Measurements from ENCODE around the gene RASGEF1C.

The RASGEF1C gene

GRCh38 chr5:180187767-180188166 lies 21.2 kb downstream of the RASGEF1C start:
- TF ChIP-seq FOXP2 (optimal IDR thresholded peaks at IDR 0.05; ENCODE audit: borderline replicate concordance, extremely low read depth, extremely low read length, insufficient read depth) (no peak), SIN3A (IDR thresholded peaks at IDR 0.05; ENCODE audit: borderline replicate concordance, insufficient read depth, low read length) (no peak), POLR2AphosphoS5 (IDR thresholded peaks at IDR 0.05; ENCODE audit: low read depth, low read length) (no peak), REST (IDR thresholded peaks at IDR 0.05; ENCODE audit: insufficient read depth in 1 of 2, low read depth in 2 of 2, low read length in 2 of 2) (no peak), TAF1 (IDR thresholded peaks at IDR 0.05; ENCODE audit: borderline replicate concordance, insufficient read depth, low read length) (no peak)

- TF ChIP-seq FOXP2 (optimal IDR thresholded peaks at IDR 0.05; ENCODE audit: borderline replicate concordance, extremely low read depth, extremely low read length, insufficient read depth) = no peak
- TF ChIP-seq SIN3A (IDR thresholded peaks at IDR 0.05; ENCODE audit: borderline replicate concordance, insufficient read depth, low read length) = no peak
- no peak for TF ChIP-seq REST (IDR thresholded peaks at IDR 0.05; ENCODE audit: insufficient read depth in 1 of 2, low read depth in 2 of 2, low read length in 2 of 2)
- no peak for TF ChIP-seq POLR2AphosphoS5 (IDR thresholded peaks at IDR 0.05; ENCODE audit: low read depth, low read length)
- TF ChIP-seq TAF1 (IDR thresholded peaks at IDR 0.05; ENCODE audit: borderline replicate concordance, insufficient read depth, low read length) = no peak
Observed at GRCh38 chr5:180180846-180181245, 28.2 kb downstream of the RASGEF1C start.

- TF ChIP-seq SIN3A (IDR thresholded peaks at IDR 0.05; ENCODE audit: borderline replicate concordance, insufficient read depth, low read length) = no peak
- no peak for TF ChIP-seq POLR2AphosphoS5 (IDR thresholded peaks at IDR 0.05; ENCODE audit: low read depth, low read length)
- no peak for TF ChIP-seq TAF1 (IDR thresholded peaks at IDR 0.05; ENCODE audit: borderline replicate concordance, insufficient read depth, low read length)
- no peak for TF ChIP-seq REST (IDR thresholded peaks at IDR 0.05; ENCODE audit: insufficient read depth in 1 of 2, low read depth in 2 of 2, low read length in 2 of 2)
- no peak for TF ChIP-seq FOXP2 (optimal IDR thresholded peaks at IDR 0.05; ENCODE audit: borderline replicate concordance, extremely low read depth, extremely low read length, insufficient read depth)
Observed at GRCh38 chr5:180180421-180180820, 28.6 kb downstream of the RASGEF1C start.

- TF ChIP-seq REST (IDR thresholded peaks at IDR 0.05; ENCODE audit: insufficient read depth in 1 of 2, low read depth in 2 of 2, low read length in 2 of 2) = no peak
- no peak for TF ChIP-seq POLR2AphosphoS5 (IDR thresholded peaks at IDR 0.05; ENCODE audit: low read depth, low read length)
- TF ChIP-seq TAF1 (IDR thresholded peaks at IDR 0.05; ENCODE audit: borderline replicate concordance, insufficient read depth, low read length) = no peak
- TF ChIP-seq SIN3A (IDR thresholded peaks at IDR 0.05; ENCODE audit: borderline replicate concordance, insufficient read depth, low read length) = no peak
Observed at GRCh38 chr5:180179442-180180420, 29.3 kb downstream of the RASGEF1C start.

Measured in PFSK-1 (cell line).